ENCODE data around the gene PCYOX1L.
"Not testable (repeated sequence)": the region's sequence is repeated elsewhere in the genome, so short reads cannot be mapped to it uniquely, and the experiment has no call there.

PCYOX1L gene

GRCh38 chr5:149387081-149387631, 29.3 kb downstream of the PCYOX1L start:
- DNase-seq (ENCODE audit: low read depth in 2 of 2): no peak

GRCh38 chr5:149387982-149388381, 30.1 kb downstream of the PCYOX1L start:
- DNase-seq (ENCODE audit: low read depth in 2 of 2): no peak

GRCh38 chr5:149388498-149389190, 30.8 kb downstream of the PCYOX1L start:
- DNase-seq (ENCODE audit: low read depth in 2 of 2): no peak

DNA sequence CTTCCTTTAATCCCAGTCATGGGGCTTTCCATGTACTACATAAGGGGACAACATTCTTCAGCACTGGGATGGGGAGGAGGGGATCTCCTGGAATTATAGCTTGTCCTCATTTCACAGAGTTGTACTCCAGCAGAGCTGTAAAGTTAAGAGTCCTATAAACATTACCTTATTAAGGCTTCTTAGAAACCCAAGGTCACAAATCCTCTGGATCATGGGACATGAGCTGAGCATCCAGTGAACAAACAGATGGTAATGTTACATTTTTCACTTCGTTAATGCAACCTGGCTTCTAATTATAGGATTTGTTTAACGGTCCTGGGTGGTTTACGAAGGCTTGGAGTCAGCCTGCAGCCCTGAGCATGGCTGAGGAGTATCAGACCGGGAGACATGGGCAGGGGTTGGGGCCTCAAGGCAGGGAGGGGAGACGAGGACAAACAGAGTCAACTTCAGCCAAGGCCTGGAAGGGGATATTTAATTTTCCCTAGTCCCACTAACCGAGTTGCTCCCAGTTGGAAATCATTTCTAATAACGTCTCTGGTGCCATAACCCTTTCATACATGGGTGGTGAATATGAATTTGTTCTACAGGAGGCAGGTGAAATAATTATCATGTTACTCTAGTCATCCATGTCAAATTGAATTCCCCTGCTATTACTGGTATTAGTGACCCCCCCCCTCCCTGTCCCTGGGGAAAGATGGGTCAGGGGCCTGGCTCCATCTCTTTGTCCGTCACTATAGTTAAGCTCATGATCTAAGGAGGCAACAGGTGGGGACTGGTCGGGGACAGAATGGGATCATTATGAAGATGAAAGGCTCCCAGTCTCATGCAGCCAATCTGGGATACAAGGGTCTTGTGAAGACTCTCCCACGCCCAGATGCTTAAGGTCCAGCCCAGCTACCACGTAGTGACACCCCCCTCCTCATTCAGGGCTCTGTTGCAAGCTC, 32.0 kb downstream of the PCYOX1L start:
- DNase-seq (ENCODE audit: low read depth in 2 of 2): no peak

DNA sequence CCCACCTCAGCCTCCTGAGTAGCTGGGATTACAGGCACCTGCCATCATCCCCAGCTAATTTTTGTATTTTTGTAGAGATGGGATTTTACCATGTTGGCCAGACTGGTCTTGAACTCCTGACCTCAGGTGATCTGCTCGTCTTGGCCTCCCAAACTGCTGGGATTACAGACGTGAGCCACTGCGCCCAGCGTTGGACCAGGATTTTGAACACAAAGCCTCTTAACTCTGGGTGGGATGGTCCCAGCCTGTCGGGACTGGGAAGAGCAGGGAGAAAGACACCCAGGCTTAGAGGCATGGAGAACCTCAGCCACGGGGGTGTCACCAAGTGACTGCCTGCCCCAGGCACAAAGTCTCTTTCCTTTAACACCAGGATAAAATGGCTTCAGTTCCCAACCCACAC, 33.2 kb downstream of the PCYOX1L start:
- not testable (repeated sequence) for DNase-seq (ENCODE audit: low read depth in 2 of 2)

- no peak for DNase-seq (ENCODE audit: low read depth in 2 of 2)
These were observed 33.7 kb downstream of the PCYOX1L start for GRCh38 chr5:149391524-149391923.

- no peak for DNase-seq (ENCODE audit: low read depth in 2 of 2)
These were observed 34.9 kb downstream of the PCYOX1L start for GRCh38 chr5:149392718-149393117.

DNA sequence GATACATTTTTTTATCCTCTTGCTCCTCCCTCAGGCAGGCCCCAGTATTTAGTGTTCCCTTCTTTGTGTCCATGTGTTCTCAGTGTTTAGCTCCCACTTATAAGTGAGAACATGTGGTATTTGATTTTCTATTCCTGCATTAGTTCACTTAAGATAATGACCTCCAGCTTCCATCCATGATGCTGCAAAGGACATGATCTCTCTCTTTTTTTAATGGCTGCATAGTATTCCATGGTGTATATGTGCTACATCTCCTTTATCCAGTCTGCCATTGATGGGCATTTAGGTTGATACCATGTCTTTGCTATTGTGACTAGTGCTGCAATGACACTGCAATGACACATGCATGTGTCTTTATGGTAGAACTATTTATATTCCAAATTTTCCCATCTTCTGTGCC, 37.1 kb downstream of the PCYOX1L start:
- DNase-seq (ENCODE audit: low read depth in 2 of 2): not testable (repeated sequence)

- no peak for DNase-seq (ENCODE audit: low read depth in 2 of 2)
These were observed 39.7 kb downstream of the PCYOX1L start for GRCh38 chr5:149397530-149397929.

- not testable (repeated sequence) for DNase-seq (ENCODE audit: low read depth in 2 of 2)
These were observed 41.0 kb downstream of the PCYOX1L start for GRCh38 chr5:149398747-149399266.

GRCh38 chr5:149399775-149400174, 41.9 kb downstream of the PCYOX1L start:
- DNase-seq (ENCODE audit: low read depth in 2 of 2): no peak

DNA sequence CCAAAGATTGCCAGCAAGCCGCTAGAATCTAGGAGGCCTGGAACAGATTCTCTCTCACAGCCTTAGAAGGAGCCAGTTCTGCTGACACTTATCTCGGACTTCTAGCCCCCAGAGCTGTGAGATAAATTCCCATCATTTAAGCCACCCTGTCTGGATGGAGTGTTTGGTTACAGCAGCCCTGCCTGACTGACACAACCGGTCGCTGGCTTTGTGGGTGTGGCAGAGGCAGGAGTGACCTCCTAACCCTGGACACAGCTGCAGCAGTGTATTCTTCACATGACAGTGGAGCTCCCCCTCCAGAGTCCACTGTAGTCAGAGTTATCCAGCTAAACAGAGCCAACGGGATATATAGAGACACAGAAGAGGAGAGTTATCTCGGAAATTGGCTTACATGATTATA, 42.5 kb downstream of the PCYOX1L start:
- DNase-seq (ENCODE audit: low read depth in 2 of 2): no peak

DNA sequence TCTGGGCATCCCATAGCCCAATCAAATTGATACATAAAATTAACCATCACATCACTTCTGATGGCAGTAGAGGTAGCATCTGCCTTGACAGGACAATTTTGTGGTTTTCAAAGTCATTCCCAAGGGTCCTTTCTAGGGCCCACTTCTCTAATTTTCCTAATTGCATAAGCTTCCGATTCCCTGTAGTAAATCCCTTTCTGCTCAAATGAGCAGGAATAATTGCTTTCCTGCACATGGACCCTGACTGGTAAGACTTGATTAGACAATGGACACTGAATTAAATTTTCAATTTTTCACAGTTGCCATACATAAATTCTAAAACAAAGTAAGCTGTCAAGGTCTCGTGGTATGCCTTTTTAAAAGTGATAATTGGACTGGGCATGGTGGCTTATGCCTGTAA, 43.2 kb downstream of the PCYOX1L start:
- DNase-seq (ENCODE audit: low read depth in 2 of 2): no peak

- DNase-seq (ENCODE audit: low read depth in 2 of 2): no peak
These were observed 44.4 kb downstream of the PCYOX1L start for GRCh38 chr5:149402291-149402690.

- DNase-seq (ENCODE audit: low read depth in 2 of 2): no peak
These were observed 46.3 kb downstream of the PCYOX1L start for GRCh38 chr5:149403923-149404745.

DNA sequence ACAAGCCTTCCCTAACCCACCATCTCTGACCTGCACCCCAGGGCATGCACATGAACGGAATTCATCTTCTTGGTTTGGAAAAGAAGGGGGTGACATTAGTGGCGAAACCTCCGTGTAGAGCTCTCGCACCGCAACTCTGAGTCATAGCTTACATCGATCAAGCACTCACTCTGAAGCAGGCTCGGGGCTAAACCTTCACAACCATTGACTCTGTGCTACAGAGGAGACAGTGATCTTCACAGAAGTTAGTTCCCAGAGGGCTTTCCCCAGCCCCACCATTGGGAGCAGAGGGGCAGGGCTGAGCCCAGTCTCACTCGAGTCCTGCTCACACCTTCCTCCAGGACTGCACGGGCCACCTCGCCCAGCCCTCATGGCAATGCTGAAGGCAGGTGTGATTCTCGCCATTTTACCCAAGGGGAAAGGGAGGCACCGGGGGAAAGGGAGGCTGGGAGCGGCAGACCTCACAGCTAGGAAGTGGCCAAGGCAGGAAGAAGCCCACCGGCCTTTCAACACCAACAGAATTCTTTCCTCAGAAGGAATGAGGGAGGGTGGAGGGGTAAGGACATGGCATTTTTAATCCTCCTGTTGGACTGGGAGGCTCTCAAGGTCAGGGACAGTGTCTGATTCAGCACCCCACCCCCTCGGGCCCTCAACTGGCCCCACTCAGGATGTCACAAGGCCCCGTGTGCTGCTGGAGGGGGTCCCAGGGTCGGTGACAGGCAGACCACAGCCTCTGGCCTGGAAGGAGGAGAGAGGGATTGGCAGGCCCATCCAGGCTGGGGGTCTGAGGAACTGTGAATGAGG, 47.1 kb downstream of the PCYOX1L start:
- DNase-seq (ENCODE audit: low read depth in 2 of 2): no peak

DNA sequence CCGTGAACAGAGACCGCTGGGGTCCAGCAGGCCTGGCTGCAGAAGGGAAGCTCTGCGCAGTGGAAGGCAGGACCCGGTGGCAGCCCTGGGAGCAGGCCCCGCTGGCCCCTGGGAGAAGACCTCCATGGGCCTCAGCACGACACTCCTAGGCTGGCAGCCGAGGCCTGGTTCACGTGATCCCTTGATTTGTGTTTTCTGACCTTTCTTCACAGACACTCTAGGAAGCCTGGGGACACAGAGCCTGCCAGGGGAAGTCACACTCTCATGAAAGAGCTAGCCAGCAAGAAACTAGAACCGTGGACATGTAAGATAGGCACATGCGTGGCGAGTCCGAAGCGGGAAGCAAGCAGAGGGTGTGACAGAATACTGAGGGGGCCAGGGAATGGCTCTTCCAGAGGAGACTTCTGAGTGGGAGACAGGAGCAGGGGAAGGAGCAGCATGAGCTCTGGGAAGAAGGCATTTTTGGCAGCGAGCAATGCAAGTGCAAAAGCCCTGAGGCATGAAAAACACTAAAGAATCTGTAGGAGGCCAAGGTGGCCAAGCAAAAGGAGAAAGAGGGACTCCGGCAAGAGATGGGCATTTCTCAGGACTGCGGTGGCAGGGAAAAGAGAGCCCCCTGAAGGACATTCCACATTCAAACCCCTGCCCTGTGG, 47.8 kb downstream of the PCYOX1L start:
- no peak for DNase-seq (ENCODE audit: low read depth in 2 of 2)

DNA sequence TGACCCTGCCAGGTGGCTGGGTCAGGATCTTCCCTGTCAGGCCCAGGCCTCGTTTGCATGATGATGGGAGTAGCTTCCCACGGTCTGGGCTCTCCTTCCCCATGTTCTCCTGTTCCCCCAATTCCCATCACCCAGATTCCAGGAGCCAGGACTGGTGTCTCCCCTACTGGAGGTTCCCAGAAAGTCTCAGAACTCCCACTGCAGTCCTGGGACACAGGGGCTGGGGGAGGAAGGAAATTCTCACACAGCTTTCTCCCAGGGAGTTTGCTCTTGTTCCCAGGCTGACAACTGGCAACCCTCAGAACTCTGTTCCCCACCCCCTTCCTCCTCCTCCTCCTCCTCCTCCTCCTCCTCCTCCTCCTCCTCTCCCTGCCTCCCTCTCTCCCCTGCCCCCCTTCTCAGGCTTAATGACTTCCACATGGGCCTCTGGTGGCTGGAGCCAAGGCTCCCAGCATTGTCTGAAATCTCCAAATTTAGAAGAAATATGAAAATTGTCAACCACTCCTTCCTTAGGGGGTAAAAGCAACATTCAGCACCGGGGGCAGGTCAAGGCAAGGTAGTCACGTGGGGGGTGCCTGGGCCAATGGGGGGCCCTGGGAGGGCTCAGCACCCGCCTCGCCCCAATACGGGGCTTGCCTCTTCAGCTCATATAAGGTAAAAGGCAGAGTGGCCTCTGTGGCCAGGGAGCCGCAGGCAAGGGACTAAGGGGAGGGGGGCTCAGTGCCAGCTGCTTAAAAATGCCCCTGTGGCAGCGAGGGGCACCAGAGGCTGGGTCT, 48.5 kb downstream of the PCYOX1L start:
- DNase-seq (ENCODE audit: low read depth in 2 of 2): no peak

- DNase-seq (ENCODE audit: low read depth in 2 of 2): no peak
These were observed 49.1 kb downstream of the PCYOX1L start for GRCh38 chr5:149406979-149407306.

All from activated CD4-positive, alpha-beta T cell treated with anti-CD3 and anti-CD28 coated beads for 24 hours (primary cell).